Measurements from ENCODE around the gene SYNE1.
"Not testable (repeated sequence)": the region's sequence is repeated elsewhere in the genome, so short reads cannot be mapped to it uniquely, and the experiment has no call there.

Gene SYNE1

DNA sequence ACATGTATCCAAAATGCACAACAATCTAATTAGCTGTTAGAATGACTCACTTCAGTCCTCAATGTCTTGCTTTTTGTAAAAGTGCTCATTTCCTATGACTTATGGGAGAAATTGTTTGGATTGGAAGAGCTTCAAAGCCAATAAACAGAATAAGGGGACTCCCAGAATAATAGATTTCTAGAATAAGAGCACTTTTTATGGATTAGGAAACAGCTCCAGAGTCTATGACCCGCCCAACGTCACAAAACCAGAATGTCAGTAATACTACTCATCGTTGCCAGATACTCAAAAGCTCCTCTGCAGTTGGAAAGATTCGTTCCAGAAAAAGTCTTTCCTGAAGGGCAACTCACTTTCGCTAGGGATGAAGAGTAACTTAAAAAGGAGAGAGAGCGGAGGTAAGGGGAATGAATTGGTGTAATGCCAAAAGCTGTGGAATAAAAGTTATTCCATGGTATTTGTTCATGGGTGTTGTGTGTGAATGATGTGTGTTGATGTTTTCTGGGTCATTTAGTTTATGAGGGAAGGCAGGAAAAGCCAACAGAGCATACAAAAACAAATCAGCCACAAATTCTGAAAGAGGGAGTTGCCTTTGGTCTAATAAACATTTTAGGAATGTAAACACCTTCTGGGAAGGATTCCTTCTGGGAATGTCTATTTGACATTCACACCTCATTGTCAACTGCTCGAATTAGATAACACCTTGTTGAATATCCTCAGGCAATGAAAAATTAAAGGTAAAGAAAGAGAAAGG is 64.6 kb downstream of the SYNE1 start:
- no peak overlapping the region for H3K4me3 ChIP-seq (ENCODE audit: low read depth, low read length)
- DNase-seq (ENCODE audit: low read depth) = peak; percentile 20

DNA sequence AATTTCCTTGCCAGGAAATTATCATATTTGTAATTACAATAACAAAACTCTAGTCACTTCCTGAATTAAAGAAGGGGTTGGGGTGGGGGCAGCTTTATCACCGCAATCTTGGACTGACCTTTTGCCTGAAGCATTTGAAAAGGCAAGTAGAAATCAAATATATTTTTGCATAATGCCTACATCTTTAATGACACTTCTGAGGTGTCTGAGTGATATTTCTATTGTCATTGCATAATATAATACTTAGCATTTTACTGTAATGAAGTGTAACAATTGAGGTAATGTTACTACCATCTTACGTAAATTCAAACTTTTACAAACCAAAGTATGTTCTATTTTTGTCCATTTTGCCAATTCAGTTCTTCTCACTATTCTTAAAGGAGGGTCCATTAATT is 65.2 kb downstream of the SYNE1 start:
- no peak for DNase-seq (ENCODE audit: low read depth)
- no peak overlapping the region for H3K4me3 ChIP-seq (ENCODE audit: low read depth, low read length)

DNA sequence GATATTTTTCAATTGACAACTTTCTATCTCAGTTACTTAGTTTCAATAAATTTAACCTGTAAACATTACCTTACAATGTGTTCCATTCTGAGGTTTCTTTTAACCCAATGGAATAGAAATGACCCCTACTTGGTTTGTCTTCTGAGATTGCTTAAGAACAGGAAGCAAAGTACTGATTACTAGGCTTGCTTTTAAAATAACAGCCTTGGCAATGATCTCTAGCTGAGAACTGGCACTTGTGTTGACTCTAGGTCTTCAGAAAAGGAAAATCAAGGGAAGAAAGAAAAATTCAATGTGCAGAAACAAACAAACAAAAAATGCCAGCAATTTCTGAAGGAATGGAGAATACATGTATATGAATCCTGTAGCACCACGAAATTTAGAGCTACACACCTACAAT is 66.1 kb downstream of the SYNE1 start:
- no peak overlapping the region for H3K4me3 ChIP-seq (ENCODE audit: low read depth, low read length)
- no peak for DNase-seq (ENCODE audit: low read depth)

GRCh38 chr6:152566103-152566875 is 70.9 kb downstream of the SYNE1 start:
- no peak overlapping the region for H3K4me3 ChIP-seq (ENCODE audit: low read depth, low read length)
- DNase-seq (ENCODE audit: low read depth) = no peak

DNA sequence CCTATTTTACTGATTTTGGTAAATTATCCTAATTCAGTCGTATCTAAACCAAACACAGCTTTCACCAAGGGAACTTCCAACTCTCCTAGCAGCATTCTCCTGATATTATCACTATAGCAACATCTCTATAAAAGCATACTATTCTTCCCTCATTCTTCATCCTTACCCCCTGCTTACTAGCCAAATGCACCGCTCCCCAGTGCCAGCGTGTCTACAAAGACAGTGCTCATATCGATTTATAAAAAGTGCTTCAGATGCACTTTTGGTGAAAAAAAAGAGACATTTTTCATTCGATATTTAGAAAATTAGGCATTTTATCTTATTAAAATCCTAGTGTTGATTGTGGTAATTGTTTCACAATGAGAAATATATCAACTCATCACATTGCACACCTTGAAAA is 74.0 kb downstream of the SYNE1 start:
- H3K4me3 ChIP-seq (ENCODE audit: low read depth, low read length) = no peak overlapping the region
- no peak for DNase-seq (ENCODE audit: low read depth)

- DNase-seq (ENCODE audit: low read depth); H3K4me3 ChIP-seq (ENCODE audit: low read depth, low read length): not testable (repeated sequence)
Measured at GRCh38 chr6:152558798-152559197, 78.4 kb downstream of the SYNE1 start.

DNA sequence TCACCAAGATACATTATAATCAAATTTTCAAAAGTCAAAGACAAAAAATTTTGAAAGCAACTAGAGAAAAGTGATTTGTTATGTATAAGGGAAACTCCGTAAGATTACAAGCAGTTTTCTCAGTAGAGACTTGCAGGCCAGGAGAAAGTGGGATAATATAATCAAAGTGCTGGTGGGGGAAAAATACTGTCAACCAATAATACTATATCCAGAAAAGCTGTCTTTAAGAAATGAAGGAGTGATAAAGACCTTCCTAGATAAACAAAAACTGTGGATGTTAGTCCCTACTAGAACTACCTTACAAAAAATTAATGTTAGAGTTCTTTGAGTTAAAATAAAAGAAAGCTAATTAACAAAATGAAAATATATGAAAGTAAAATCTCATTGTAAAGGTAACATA is 79.7 kb downstream of the SYNE1 start:
- no peak overlapping the region for H3K4me3 ChIP-seq (ENCODE audit: low read depth, low read length)
- no peak for DNase-seq (ENCODE audit: low read depth)

DNA sequence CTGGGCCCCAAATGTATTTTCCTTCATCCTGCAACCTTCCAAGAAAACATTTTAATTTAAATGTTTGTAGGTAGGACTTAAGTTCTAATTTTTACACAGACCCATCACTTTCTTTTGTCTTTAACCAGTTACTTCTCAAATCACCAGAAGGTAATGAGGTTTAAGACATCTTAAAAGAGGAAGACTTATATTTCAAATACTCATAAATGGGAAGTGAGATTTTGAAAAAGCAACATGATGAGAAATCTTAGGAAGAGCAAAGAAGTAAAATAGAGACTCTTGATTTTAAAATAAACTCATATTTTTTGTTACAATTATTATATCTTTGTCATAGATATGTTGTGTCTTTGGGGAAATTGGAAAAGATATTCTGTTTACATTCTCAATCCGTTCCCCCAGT is 82.3 kb downstream of the SYNE1 start:
- no peak for DNase-seq (ENCODE audit: low read depth)
- H3K4me3 ChIP-seq (ENCODE audit: low read depth, low read length) = no peak overlapping the region

DNA sequence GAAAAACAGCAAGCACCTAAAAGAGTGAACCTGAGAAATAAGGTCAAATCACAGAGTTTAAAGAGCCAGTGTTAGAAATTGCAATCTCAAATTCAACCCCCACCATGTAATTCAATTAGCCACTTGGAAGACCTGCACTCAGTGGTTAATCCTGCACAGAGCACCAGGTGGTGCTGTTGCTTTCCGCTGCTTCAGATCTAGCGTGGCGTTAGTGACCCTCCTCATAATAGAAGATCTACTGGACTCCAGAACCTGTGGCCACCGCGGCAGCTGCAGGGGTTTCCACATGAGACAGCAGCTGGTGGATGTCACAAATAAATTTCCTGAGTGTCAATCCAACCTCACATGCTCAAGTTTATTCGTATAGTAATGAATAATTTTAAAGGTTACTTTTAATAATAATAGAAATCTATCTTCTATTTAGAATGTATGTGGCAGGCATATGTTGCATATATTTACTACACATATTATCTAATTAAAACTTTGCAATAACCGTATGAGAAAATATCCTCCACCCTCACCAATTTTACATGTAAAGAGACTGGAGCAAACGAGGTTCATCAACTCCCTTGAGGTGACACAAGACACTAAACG is 84.4 kb downstream of the SYNE1 start:
- peak; percentile 36 for DNase-seq (ENCODE audit: low read depth)
- H3K4me3 ChIP-seq (ENCODE audit: low read depth, low read length) = no peak overlapping the region

GRCh38 chr6:152543519-152543918 is 93.6 kb downstream of the SYNE1 start:
- no peak for DNase-seq (ENCODE audit: low read depth)
- H3K4me3 ChIP-seq (ENCODE audit: low read depth, low read length) = no peak overlapping the region

GRCh38 chr6:152540381-152540780 is 96.8 kb downstream of the SYNE1 start:
- DNase-seq (ENCODE audit: low read depth) = no peak
- no peak overlapping the region for H3K4me3 ChIP-seq (ENCODE audit: low read depth, low read length)

DNA sequence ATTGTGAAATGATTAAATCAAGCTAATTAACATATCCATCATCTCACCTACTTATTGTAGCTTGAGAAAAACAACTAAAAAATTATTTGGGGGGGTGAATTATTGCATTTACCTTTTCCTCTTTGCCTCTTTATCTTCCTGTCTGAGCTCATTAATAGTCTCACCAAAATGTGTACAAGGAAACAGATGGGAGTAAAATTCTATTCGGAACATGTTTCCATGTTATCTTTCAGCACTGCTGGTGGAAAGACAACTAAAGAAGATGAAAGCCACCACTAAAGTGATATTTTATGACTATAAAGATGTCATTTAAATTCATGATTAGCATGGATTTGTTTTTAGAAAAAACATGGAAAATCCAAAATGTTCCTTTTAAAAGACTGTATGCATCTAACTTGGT is 102.6 kb downstream of the SYNE1 start:
- no peak overlapping the region for H3K4me3 ChIP-seq (ENCODE audit: low read depth, low read length)
- DNase-seq (ENCODE audit: low read depth) = no peak

- no peak for DNase-seq (ENCODE audit: low read depth)
- no peak overlapping the region for H3K4me3 ChIP-seq (ENCODE audit: low read depth, low read length)
Measured at GRCh38 chr6:152532556-152533422, 104.4 kb downstream of the SYNE1 start.

GRCh38 chr6:152531659-152532058 is 105.5 kb downstream of the SYNE1 start:
- DNase-seq (ENCODE audit: low read depth) = no peak
- no peak overlapping the region for H3K4me3 ChIP-seq (ENCODE audit: low read depth, low read length)

- DNase-seq (ENCODE audit: low read depth) = peak; percentile 7
- no peak overlapping the region for H3K4me3 ChIP-seq (ENCODE audit: low read depth, low read length)
Measured at GRCh38 chr6:152529369-152529768, 107.8 kb downstream of the SYNE1 start.

DNA sequence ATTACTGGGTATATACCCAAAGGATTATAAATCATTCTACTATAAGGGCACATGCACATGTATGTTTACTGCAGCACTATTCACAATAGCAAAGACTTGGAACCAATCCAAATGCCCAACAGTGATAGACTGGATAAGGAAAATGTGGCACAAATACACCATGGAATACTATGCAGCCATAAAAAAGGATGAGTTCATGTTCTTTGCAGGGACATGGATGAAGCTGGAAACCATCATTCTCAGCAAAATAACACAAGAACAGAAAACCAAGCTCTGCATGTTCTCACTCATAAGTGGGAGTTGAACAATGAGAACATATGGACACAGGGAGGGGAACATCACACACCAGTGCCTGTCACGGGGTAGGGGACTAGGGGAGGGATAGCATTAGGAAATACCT is 123.0 kb downstream of the SYNE1 start:
- not testable (repeated sequence) for H3K4me3 ChIP-seq (ENCODE audit: low read depth, low read length); DNase-seq (ENCODE audit: low read depth)

- DNase-seq (ENCODE audit: low read depth) = no peak
- H3K4me3 ChIP-seq (ENCODE audit: low read depth, low read length) = no peak overlapping the region
Measured at GRCh38 chr6:152509916-152510315, 127.2 kb downstream of the SYNE1 start.

GRCh38 chr6:152508477-152508876 is 128.7 kb downstream of the SYNE1 start:
- no peak for DNase-seq (ENCODE audit: low read depth)
- no peak overlapping the region for H3K4me3 ChIP-seq (ENCODE audit: low read depth, low read length)

GRCh38 chr6:152503546-152503945 is 133.6 kb downstream of the SYNE1 start:
- DNase-seq (ENCODE audit: low read depth) = no peak

More at GRCh38 chr6:152503546-152503945, 133.6 kb downstream of the SYNE1 start:
- H3K4me3 ChIP-seq (ENCODE audit: low read depth, low read length) = no peak overlapping the region
